ENCODE measurements around the gene SLC25A20. TPM values are rescaled to one million over a fixed set of nuclear protein-coding genes. Genes with fewer than 3 reads are reported as not detected.

The SLC25A20 gene
- polyA plus RNA-seq, 1 donor, result 54.7 TPM

- no peaks in the 10 kb centered on the region for H3K36me3 ChIP-seq (ENCODE audit: control insufficient read depth, insufficient read depth, low read length)
- H3K27me3 ChIP-seq (ENCODE audit: control insufficient read depth, insufficient read depth, low read length), result no peaks in the 10 kb centered on the region
- DNase-seq, result no peak
- H3K4me3 ChIP-seq (ENCODE audit: low read length), result peak overlapping the region; percentile 86
- no CpG with 5 or more reads among the region's 4 CpGs for WGBS (ENCODE audit: insufficient coverage, low lambda C conversion rate)
- peak overlapping the region; percentile 50 for H3K27ac ChIP-seq (ENCODE audit: low read length)
- peaks cover 3% of the 10 kb centered on the region for H3K9me3 ChIP-seq (ENCODE audit: control insufficient read depth, low read depth, low read length)
- peaks cover 14% of the 10 kb centered on the region for H3K4me1 ChIP-seq (ENCODE audit: control insufficient read depth, insufficient read depth, low read length)
Observed at GRCh38 chr3:48899273-48899672, 591 bp upstream of the SLC25A20 start.

GRCh38 chr3:48897460-48898376 is 964 bp downstream of the SLC25A20 start:
- H3K9me3 ChIP-seq (ENCODE audit: control insufficient read depth, low read depth, low read length), result peaks cover 3% of the 10 kb centered on the region
- no CpG with 5 or more reads among the region's 17 CpGs for WGBS (ENCODE audit: insufficient coverage, low lambda C conversion rate)
- H3K4me1 ChIP-seq (ENCODE audit: control insufficient read depth, insufficient read depth, low read length), result peaks cover 14% of the 10 kb centered on the region
- no peaks in the 10 kb centered on the region for H3K27me3 ChIP-seq (ENCODE audit: control insufficient read depth, insufficient read depth, low read length)
- peak overlapping the region; percentile 86 for H3K4me3 ChIP-seq (ENCODE audit: low read length)
- DNase-seq, result peak; percentile 68 to 85
- H3K36me3 ChIP-seq (ENCODE audit: control insufficient read depth, insufficient read depth, low read length), result no peaks in the 10 kb centered on the region
- H3K27ac ChIP-seq (ENCODE audit: low read length), result peak overlapping the region; percentile 85

- 50% methylated on average over 1 of the region's 2 CpGs for WGBS (ENCODE audit: insufficient coverage, low lambda C conversion rate)
- H3K36me3 ChIP-seq (ENCODE audit: control insufficient read depth, insufficient read depth, low read length), result no peaks in the 10 kb centered on the region
- peak; percentile 31 to 64 for DNase-seq
- H3K9me3 ChIP-seq (ENCODE audit: control insufficient read depth, low read depth, low read length), result peaks cover 3% of the 10 kb centered on the region
- H3K4me1 ChIP-seq (ENCODE audit: control insufficient read depth, insufficient read depth, low read length), result peaks cover 14% of the 10 kb centered on the region
- H3K27me3 ChIP-seq (ENCODE audit: control insufficient read depth, insufficient read depth, low read length), result no peaks in the 10 kb centered on the region
- H3K27ac ChIP-seq (ENCODE audit: low read length), result peak overlapping the region; percentile 85
- no peak overlapping the region for H3K4me3 ChIP-seq (ENCODE audit: low read length)
Observed at GRCh38 chr3:48896936-48897335, 1.7 kb downstream of the SLC25A20 start.

GRCh38 chr3:48894516-48894915 is 4.2 kb downstream of the SLC25A20 start:
- WGBS (ENCODE audit: insufficient coverage, low lambda C conversion rate), result no CpG with 5 or more reads among the region's 6 CpGs
- Histone ChIP-seq H3K27me3 (ENCODE audit: control insufficient read depth, insufficient read depth, low read length) (no peaks in the 10 kb centered on the region), H3K36me3 (ENCODE audit: control insufficient read depth, insufficient read depth, low read length) (peaks cover 6% of the 10 kb centered on the region), H3K9me3 (ENCODE audit: control insufficient read depth, low read depth, low read length) (peaks cover 3% of the 10 kb centered on the region), H3K4me3 (ENCODE audit: low read length) (no peak overlapping the region), H3K4me1 (ENCODE audit: control insufficient read depth, insufficient read depth, low read length) (peaks cover 14% of the 10 kb centered on the region), H3K27ac (ENCODE audit: low read length) (no peak overlapping the region)
- DNase-seq, result no peak

GRCh38 chr3:48891606-48892005 is 7.1 kb downstream of the SLC25A20 start:
- Histone ChIP-seq H3K4me1 (ENCODE audit: control insufficient read depth, insufficient read depth, low read length) (peaks cover 5% of the 10 kb centered on the region), H3K4me3 (ENCODE audit: low read length) (no peak overlapping the region), H3K27ac (ENCODE audit: low read length) (no peak overlapping the region), H3K9me3 (ENCODE audit: control insufficient read depth, low read depth, low read length) (no peaks in the 10 kb centered on the region), H3K27me3 (ENCODE audit: control insufficient read depth, insufficient read depth, low read length) (no peaks in the 10 kb centered on the region), H3K36me3 (ENCODE audit: control insufficient read depth, insufficient read depth, low read length) (peaks cover 6% of the 10 kb centered on the region)
- no CpG with 5 or more reads among the region's 8 CpGs for WGBS (ENCODE audit: insufficient coverage, low lambda C conversion rate)
- DNase-seq, result no peak

- no peak overlapping the region for H3K27ac ChIP-seq (ENCODE audit: low read length)
- H3K4me1 ChIP-seq (ENCODE audit: control insufficient read depth, insufficient read depth, low read length), result peaks cover 5% of the 10 kb centered on the region
- H3K36me3 ChIP-seq (ENCODE audit: control insufficient read depth, insufficient read depth, low read length), result peaks cover 23% of the 10 kb centered on the region
- H3K4me3 ChIP-seq (ENCODE audit: low read length), result no peak overlapping the region
- H3K9me3 ChIP-seq (ENCODE audit: control insufficient read depth, low read depth, low read length), result no peaks in the 10 kb centered on the region
- no peaks in the 10 kb centered on the region for H3K27me3 ChIP-seq (ENCODE audit: control insufficient read depth, insufficient read depth, low read length)
- no peak for DNase-seq
Observed at GRCh38 chr3:48885753-48886152, 12.9 kb downstream of the SLC25A20 start.

GRCh38 chr3:48881652-48882114 is 17.0 kb downstream of the SLC25A20 start:
- Histone ChIP-seq H3K27me3 (ENCODE audit: control insufficient read depth, insufficient read depth, low read length) (no peaks in the 10 kb centered on the region), H3K27ac (ENCODE audit: low read length) (no peak overlapping the region), H3K4me3 (ENCODE audit: low read length) (no peak overlapping the region), H3K4me1 (ENCODE audit: control insufficient read depth, insufficient read depth, low read length) (no peaks in the 10 kb centered on the region), H3K9me3 (ENCODE audit: control insufficient read depth, low read depth, low read length) (no peaks in the 10 kb centered on the region), H3K36me3 (ENCODE audit: control insufficient read depth, insufficient read depth, low read length) (peaks cover 37% of the 10 kb centered on the region)
- WGBS (ENCODE audit: insufficient coverage, low lambda C conversion rate), result no CpG with 5 or more reads among the region's 5 CpGs
- DNase-seq, result no peak

GRCh38 chr3:48881006-48881405 is 17.7 kb downstream of the SLC25A20 start:
- H3K36me3 ChIP-seq (ENCODE audit: control insufficient read depth, insufficient read depth, low read length), result peaks cover 37% of the 10 kb centered on the region

GRCh38 chr3:48879994-48880377 is 18.7 kb downstream of the SLC25A20 start:
- H3K9me3 ChIP-seq (ENCODE audit: control insufficient read depth, low read depth, low read length), result no peaks in the 10 kb centered on the region
- H3K36me3 ChIP-seq (ENCODE audit: control insufficient read depth, insufficient read depth, low read length), result peaks cover 34% of the 10 kb centered on the region
- no peaks in the 10 kb centered on the region for H3K27me3 ChIP-seq (ENCODE audit: control insufficient read depth, insufficient read depth, low read length)
- no peak for DNase-seq
- no peak overlapping the region for H3K4me3 ChIP-seq (ENCODE audit: low read length)
- no peaks in the 10 kb centered on the region for H3K4me1 ChIP-seq (ENCODE audit: control insufficient read depth, insufficient read depth, low read length)
- H3K27ac ChIP-seq (ENCODE audit: low read length), result no peak overlapping the region
- WGBS (ENCODE audit: insufficient coverage, low lambda C conversion rate), result no CpG with 5 or more reads among the region's 6 CpGs

More at GRCh38 chr3:48881006-48881405, 17.7 kb downstream of the SLC25A20 start:
- WGBS (ENCODE audit: insufficient coverage, low lambda C conversion rate), result no CpG with 5 or more reads among the region's 3 CpGs
- DNase-seq, result no peak
- Histone ChIP-seq H3K4me1 (ENCODE audit: control insufficient read depth, insufficient read depth, low read length) (no peaks in the 10 kb centered on the region), H3K27ac (ENCODE audit: low read length) (no peak overlapping the region), H3K27me3 (ENCODE audit: control insufficient read depth, insufficient read depth, low read length) (no peaks in the 10 kb centered on the region), H3K9me3 (ENCODE audit: control insufficient read depth, low read depth, low read length) (no peaks in the 10 kb centered on the region), H3K4me3 (ENCODE audit: low read length) (no peak overlapping the region)

- H3K4me3 ChIP-seq (ENCODE audit: low read length), result no peak overlapping the region
- no peaks in the 10 kb centered on the region for H3K9me3 ChIP-seq (ENCODE audit: control insufficient read depth, low read depth, low read length)
- H3K27ac ChIP-seq (ENCODE audit: low read length), result no peak overlapping the region
- peaks cover 34% of the 10 kb centered on the region for H3K36me3 ChIP-seq (ENCODE audit: control insufficient read depth, insufficient read depth, low read length)
- H3K4me1 ChIP-seq (ENCODE audit: control insufficient read depth, insufficient read depth, low read length), result no peaks in the 10 kb centered on the region
- no peaks in the 10 kb centered on the region for H3K27me3 ChIP-seq (ENCODE audit: control insufficient read depth, insufficient read depth, low read length)
- DNase-seq, result no peak
- no CpG with 5 or more reads among the region's 6 CpGs for WGBS (ENCODE audit: insufficient coverage, low lambda C conversion rate)
Observed at GRCh38 chr3:48879307-48879993, 19.2 kb downstream of the SLC25A20 start.
